GM12872 (cell line): Measurements from ENCODE around the gene PAOX.

Experiments used
- CTCF ChIP-seq: IDR thresholded peaks from 3 replicates; pipeline ENCODE4 v1.5.1; 2011; ENCODE audit warnings: low read depth, mild to moderate bottlenecking, low read length, moderate library complexity; ENCODE audit not compliant: insufficient read depth

Gene PAOX

DNA sequence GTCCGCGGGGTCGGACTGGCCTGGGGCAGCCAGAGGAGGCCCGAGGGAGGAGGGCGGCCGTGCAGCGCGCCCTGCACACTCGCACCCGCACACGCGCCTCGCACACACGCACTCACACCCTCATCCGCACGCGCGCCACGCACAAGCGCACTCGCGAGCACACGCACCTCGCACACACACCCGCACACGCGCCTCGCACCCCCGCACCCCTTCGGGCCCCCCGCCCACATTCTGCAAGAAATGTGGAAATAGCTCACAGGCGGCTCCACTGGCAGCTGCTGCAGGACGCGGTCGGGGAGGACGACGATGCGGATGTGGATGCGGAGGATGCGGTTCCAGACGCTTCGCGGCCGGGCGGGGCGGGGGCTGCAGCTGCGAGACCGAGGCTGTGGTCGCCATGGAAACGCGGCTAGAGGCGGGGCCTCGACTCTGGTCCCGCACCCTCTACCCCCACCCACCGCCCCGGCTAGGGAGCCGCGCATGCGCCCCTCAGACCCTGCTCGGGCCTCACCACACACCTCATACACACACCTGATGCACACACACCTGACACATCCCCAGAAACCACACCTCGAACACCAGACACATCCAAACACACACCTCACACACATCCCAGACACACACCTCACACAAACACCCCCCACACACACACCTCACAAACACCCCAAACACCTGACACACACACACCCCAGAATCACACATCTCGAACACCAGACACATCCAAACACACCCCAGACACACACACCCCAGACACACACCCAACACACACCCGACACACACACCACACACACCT, 42.3 kb upstream of the PAOX start, which contains the start of gene CALY:
Gene CALY (minus strand): TSS at position 320 of the 793 bp plus-strand sequence. CDS start 7,907 bp downstream, outside the sequence.
- TF ChIP-seq CTCF: no peak

- no peak for TF ChIP-seq CTCF
Measured at GRCh38 chr10:133337370-133337725, 41.7 kb upstream of the PAOX start.

GRCh38 chr10:133338080-133339071, 40.7 kb upstream of the PAOX start:
- TF ChIP-seq CTCF: no peak

DNA sequence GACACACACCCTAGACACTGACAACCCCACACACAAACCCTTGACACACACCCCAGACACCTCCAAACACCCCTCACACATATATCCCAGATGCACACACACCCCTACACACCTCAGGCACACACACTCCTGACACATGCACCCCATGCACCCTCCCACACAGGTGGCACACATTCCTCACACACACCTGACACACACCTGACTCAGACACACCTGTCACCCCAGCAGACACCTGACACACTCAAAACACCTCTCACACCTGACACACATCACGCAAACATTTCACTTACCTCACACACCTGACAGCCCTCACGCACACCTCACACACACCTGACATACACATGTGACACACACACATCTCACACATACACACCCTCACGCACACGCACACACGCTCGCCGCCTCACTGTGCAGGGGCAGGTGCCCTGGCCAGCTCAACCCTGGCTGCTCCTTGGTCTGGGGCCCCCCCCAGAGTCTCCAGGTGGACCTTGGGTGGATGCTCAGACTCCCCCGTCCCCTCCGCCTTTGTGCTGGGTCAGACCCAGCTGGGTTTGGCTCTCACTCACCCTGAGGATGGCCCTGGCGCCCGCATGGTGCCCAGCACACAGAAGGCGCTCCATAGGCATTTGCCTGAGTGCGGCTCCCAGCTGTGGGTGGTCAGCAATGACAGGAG, 39.2 kb upstream of the PAOX start:
- no peak for TF ChIP-seq CTCF

DNA sequence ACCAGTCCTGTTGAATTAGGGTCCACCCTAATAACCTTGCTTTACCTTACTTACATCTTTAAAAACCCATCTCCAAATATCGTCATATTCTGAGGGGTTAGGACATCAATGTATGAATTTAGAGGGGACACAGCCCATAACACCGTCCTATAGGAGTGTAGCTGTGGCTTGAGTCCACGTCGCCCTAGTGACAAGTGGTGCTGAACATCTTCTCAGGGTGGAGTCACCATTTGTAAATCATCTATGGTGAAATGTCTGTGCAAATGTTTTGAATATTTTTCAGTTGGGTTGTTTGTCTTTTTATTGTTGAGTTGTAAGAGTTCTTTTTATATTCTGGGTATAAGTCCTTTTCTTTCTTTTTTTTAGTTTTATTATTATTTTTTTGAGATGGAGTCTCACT, 37.1 kb upstream of the PAOX start:
- no peak for TF ChIP-seq CTCF

DNA sequence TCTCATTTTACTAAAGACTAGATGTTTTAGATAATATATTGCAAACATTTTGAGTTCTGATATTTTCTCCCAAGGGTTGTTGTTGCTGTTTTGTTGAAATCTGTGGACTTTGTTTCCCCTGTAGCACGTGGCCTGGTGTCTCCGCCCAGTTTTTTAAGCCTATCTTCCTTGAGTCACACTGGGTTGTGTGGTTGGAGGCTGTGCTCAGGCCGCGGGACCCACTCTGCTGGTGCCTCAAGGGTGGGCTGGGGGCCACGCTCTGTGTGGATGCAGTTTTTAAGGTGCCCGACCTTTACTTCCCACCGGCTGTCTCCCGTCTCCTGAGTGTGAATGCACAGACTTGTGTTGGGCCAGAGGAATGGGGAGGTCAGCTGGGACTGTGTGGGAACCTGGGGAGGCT, 36.1 kb upstream of the PAOX start:
- no peak for TF ChIP-seq CTCF

DNA sequence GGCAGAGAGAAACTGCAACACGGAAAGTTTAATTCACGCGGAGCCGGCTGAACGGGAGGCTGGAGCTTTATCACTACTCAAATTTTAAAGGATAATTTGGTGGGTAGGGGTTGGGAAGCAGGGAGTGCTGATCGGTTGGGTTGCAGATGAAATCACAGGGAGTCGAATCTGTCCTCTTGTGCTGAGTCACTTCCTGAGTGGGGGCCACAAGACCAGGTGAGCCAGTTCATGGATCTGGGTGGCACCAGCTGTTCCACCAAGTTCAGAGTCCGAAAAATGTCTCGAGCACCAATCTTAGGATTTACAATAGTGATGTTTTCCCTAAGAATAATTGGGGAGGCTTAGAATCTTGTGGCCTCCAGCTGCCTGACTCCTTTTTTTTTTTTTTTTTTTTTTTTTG, 35.5 kb upstream of the PAOX start:
- no peak for TF ChIP-seq CTCF
